MM.1S (cell line): ENCODE data around the gene UGT1A7.
"Not testable (repeated sequence)": the region's sequence is repeated elsewhere in the genome, so short reads cannot be mapped to it uniquely, and the experiment has no call there.

Source experiments
- DNase-seq: peaks from one replicate; pipeline ENCODE4 v3.0.0-alpha.2; 2015
- H2AFZ ChIP-seq: fragments of 300-600 bp; sonication (generic); 2 replicates; pipeline ENCODE4 v1.6.0; 2016; ENCODE audit warnings: antibody characterized with exemption, low read length
- H3F3A ChIP-seq: fragments of 300-600 bp; sonication (generic); 2 replicates; pipeline ENCODE4 v1.6.1; 2016; ENCODE audit warnings: mild to moderate bottlenecking, antibody characterized with exemption, low read length, moderate library complexity, mixed read lengths; ENCODE audit not compliant: insufficient read depth
- H3K27ac ChIP-seq: fragments of 300-600 bp; sonication (generic); 2 replicates; pipeline ENCODE4 v1.5.1; 2016; ENCODE audit warnings: mild to moderate bottlenecking, low read length
- H3K27me3 ChIP-seq: fragments of 300-600 bp; sonication (generic); replicated peaks from 2 replicates; pipeline ENCODE4 v1.6.0; 2016; ENCODE audit warnings: low read length; ENCODE audit not compliant: insufficient read depth
- H3K36me3 ChIP-seq: fragments of 300-600 bp; sonication (generic); replicated peaks from 2 replicates; pipeline ENCODE4 v1.6.1; 2016; ENCODE audit warnings: mild to moderate bottlenecking, low read length, mixed read lengths; ENCODE audit not compliant: insufficient read depth
- H3K4me1 ChIP-seq: fragments of 300-600 bp; sonication (generic); 2 replicates; pipeline ENCODE4 v1.6.1; 2016; ENCODE audit warnings: low read length, mixed read lengths
- H3K4me2 ChIP-seq: fragments of 300-600 bp; sonication (generic); 2 replicates; pipeline ENCODE4 v1.6.0; 2016; ENCODE audit warnings: low read depth, low read length
- H3K4me3 ChIP-seq: fragments of 300-600 bp; sonication (generic); 2 replicates; pipeline ENCODE4 v1.5.1; 2016; ENCODE audit warnings: low read length, mixed read lengths
- H3K79me2 ChIP-seq: fragments of 300-600 bp; sonication (generic); 2 replicates; pipeline ENCODE4 v1.6.1; 2016; ENCODE audit warnings: mixed run types, low read length, mixed read lengths
- H3K9ac ChIP-seq: fragments of 300-600 bp; sonication (generic); 2 replicates; pipeline ENCODE4 v1.6.1; 2016; ENCODE audit warnings: low read length, mixed read lengths
- H3K9me2 ChIP-seq: fragments of 300-600 bp; sonication (generic); replicated peaks from 2 replicates; pipeline ENCODE4 v1.6.1; 2016; ENCODE audit warnings: mild to moderate bottlenecking, low read length, mixed read lengths; ENCODE audit not compliant: insufficient read depth
- H3K9me3 ChIP-seq: fragments of 300-600 bp; sonication (generic); replicated peaks from 2 replicates; pipeline ENCODE4 v1.6.1; 2016; ENCODE audit warnings: mild to moderate bottlenecking, low read length, mixed read lengths; ENCODE audit not compliant: insufficient read depth
- H4K20me1 ChIP-seq: fragments of 300-600 bp; sonication (generic); 2 replicates; pipeline ENCODE4 v1.6.1; 2016; ENCODE audit warnings: mild to moderate bottlenecking, low read length, moderate library complexity, mixed read lengths; ENCODE audit not compliant: insufficient read depth
- CTCF ChIP-seq: fragments of 300-600 bp; sonication (generic); IDR thresholded peaks from 2 replicates; pipeline ENCODE4 v1.5.1; 2016; ENCODE audit warnings: antibody characterized with exemption, low read length, mixed read lengths
- EZH2 ChIP-seq: fragments of 300-600 bp; sonication (generic); optimal IDR thresholded peaks from 2 replicates; pipeline ENCODE3; 2017; ENCODE audit warnings: low read depth, mild to moderate bottlenecking, antibody characterized with exemption, low read length, mixed read lengths
- EZH2phosphoT487 ChIP-seq: fragments of 300-600 bp; sonication (generic); IDR thresholded peaks from 2 replicates; pipeline ENCODE4 v1.6.1; 2018; ENCODE audit warnings: antibody characterized with exemption, low read length

The UGT1A7 gene

GRCh38 chr2:233714121-233714520, 32.4 kb downstream of the UGT1A7 start:
- no peaks in the 10 kb centered on the region for H3K9me3 ChIP-seq
- no peak overlapping the region for H3K4me2 ChIP-seq
- no peak for TF ChIP-seq EZH2
- no peak for TF ChIP-seq EZH2phosphoT487
- no peak for TF ChIP-seq CTCF
- no peaks in the 10 kb centered on the region for H3K79me2 ChIP-seq
- no peak for DNase-seq
- no peaks in the 10 kb centered on the region for H3F3A ChIP-seq
- no peak overlapping the region for H3K27ac ChIP-seq
- H3K36me3 ChIP-seq: no peaks in the 10 kb centered on the region
- no peak overlapping the region for H3K9ac ChIP-seq
- no peak overlapping the region for H3K4me3 ChIP-seq
- H3K4me1 ChIP-seq: no peaks in the 10 kb centered on the region
- no peak overlapping the region for H2AFZ ChIP-seq
- H3K9me2 ChIP-seq: no peaks in the 10 kb centered on the region
- no peaks in the 10 kb centered on the region for H3K27me3 ChIP-seq
- H4K20me1 ChIP-seq: no peaks in the 10 kb centered on the region

GRCh38 chr2:233718552-233718951, 36.9 kb downstream of the UGT1A7 start, which contains the start of gene UGT1A4:
Gene UGT1A4 (plus strand): TSS chr2:233718736. CDS start chr2:233718821, 85 bp downstream.
- Histone ChIP-seq H2AFZ (no peak within 1 kb of the TSS), H3K9me3 (no peaks in the 10 kb centered on the region), H3F3A (no peaks in the 10 kb centered on the region), H3K79me2 (no peaks in the 10 kb centered on the region), H3K27ac (no peak within 1 kb of the TSS), H3K9me2 (no peaks in the 10 kb centered on the region), H3K36me3 (no peaks in the 10 kb centered on the region), H3K27me3 (no peaks in the 10 kb centered on the region), H3K4me3 (no peak within 1 kb of the TSS), H4K20me1 (no peaks in the 10 kb centered on the region), H3K9ac (no peak within 1 kb of the TSS), H3K4me2 (no peak within 1 kb of the TSS), H3K4me1 (no peaks in the 10 kb centered on the region)
- TF ChIP-seq EZH2phosphoT487 (no peak), EZH2 (no peak), CTCF (no peak)
- no peak for DNase-seq

GRCh38 chr2:233728723-233729301, 47.1 kb downstream of the UGT1A7 start, which contains the start of gene UGT1A3:
Gene UGT1A3 (plus strand): TSS chr2:233729042. CDS start chr2:233729127, 85 bp downstream.
- Histone ChIP-seq H3K4me1 (no peaks in the 10 kb centered on the region), H3K4me2 (no peak within 1 kb of the TSS), H3K27ac (no peak within 1 kb of the TSS), H3K79me2 (no peaks in the 10 kb centered on the region), H3K27me3 (no peaks in the 10 kb centered on the region), H4K20me1 (no peaks in the 10 kb centered on the region), H2AFZ (no peak within 1 kb of the TSS), H3K9me2 (no peaks in the 10 kb centered on the region), H3K36me3 (no peaks in the 10 kb centered on the region), H3K9ac (no peak within 1 kb of the TSS), H3K4me3 (no peak within 1 kb of the TSS), H3F3A (no peaks in the 10 kb centered on the region), H3K9me3 (no peaks in the 10 kb centered on the region)
- no peak for DNase-seq
- no peak for TF ChIP-seq CTCF
- TF ChIP-seq EZH2: no peak
- no peak for TF ChIP-seq EZH2phosphoT487

- H3K4me1 ChIP-seq, DNase-seq, H3F3A ChIP-seq, H3K4me2 ChIP-seq, H3K4me3 ChIP-seq, H4K20me1 ChIP-seq, H3K9me2 ChIP-seq, H3K27me3 ChIP-seq, H3K36me3 ChIP-seq, H2AFZ ChIP-seq, H3K79me2 ChIP-seq, H3K27ac ChIP-seq, H3K9ac ChIP-seq, H3K9me3 ChIP-seq: not testable (repeated sequence)
These were observed 55.4 kb downstream of the UGT1A7 start for GRCh38 chr2:233736868-233737653.
